Peyer's patch (tissue), 4 donors: ENCODE measurements around the gene CAV1.

Source experiments
- POLR2A ChIP-seq, 2 donors: fragments of 450-650 bp; IDR thresholded peaks; one replicate each; pipeline ENCODE4 v1.5.1; 2017; ENCODE audit warnings: antibody characterized with exemption in 2 of 2, mild to moderate bottlenecking in 2 of 2, moderate library complexity in 2 of 2
- TF ChIP-seq, protein P1 (sequence below), 6 experiments: fragments of 450-650 bp in 4 of 6; fragments of 200-600 bp in 2 of 6; sonication (generic) in 1 of 6; IDR thresholded peaks; one replicate each; pipeline ENCODE4 v1.5.1; 2017 to 2019; ENCODE audit warnings: antibody characterized with exemption in 6 of 6, mild to moderate bottlenecking in 3 of 6, moderate library complexity in 1 of 6

DNA sequence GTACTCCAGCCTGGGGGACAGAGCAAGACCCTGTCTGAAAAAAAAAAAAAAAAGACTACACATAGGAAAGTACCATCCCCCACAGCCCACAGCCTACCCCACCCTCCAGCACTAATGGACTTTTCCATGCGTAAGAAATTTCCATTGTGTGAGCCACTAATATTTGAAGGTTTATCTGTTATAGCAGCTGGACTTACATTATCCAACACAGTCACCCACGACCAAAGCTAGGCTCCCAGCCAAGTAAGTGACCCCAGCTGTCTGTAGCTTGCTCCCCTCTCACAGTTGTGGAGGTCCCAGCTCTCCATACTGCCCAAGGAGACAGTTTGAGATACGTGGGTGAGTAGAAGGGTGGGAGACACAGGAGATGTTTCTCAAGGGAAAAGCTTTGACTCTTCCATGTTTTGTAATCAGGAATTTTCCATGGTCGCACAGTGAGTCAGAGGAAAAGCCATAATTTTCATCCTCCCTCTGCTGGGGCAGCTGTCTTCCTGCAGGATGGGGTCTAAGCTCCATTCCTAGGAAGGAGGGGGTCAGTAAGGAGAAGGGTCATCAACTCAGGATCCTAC is 57.4 kb downstream of the CAV1 start:
- TF ChIP-seq POLR2A (IDR thresholded peaks at IDR 0.05), result no peak
- TF ChIP-seq, protein P1, sequence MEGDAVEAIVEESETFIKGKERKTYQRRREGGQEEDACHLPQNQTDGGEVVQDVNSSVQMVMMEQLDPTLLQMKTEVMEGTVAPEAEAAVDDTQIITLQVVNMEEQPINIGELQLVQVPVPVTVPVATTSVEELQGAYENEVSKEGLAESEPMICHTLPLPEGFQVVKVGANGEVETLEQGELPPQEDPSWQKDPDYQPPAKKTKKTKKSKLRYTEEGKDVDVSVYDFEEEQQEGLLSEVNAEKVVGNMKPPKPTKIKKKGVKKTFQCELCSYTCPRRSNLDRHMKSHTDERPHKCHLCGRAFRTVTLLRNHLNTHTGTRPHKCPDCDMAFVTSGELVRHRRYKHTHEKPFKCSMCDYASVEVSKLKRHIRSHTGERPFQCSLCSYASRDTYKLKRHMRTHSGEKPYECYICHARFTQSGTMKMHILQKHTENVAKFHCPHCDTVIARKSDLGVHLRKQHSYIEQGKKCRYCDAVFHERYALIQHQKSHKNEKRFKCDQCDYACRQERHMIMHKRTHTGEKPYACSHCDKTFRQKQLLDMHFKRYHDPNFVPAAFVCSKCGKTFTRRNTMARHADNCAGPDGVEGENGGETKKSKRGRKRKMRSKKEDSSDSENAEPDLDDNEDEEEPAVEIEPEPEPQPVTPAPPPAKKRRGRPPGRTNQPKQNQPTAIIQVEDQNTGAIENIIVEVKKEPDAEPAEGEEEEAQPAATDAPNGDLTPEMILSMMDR (IDR thresholded peaks at IDR 0.05), result no peak
